ENCODE data around the gene C5orf47.

C5orf47 gene

DNA sequence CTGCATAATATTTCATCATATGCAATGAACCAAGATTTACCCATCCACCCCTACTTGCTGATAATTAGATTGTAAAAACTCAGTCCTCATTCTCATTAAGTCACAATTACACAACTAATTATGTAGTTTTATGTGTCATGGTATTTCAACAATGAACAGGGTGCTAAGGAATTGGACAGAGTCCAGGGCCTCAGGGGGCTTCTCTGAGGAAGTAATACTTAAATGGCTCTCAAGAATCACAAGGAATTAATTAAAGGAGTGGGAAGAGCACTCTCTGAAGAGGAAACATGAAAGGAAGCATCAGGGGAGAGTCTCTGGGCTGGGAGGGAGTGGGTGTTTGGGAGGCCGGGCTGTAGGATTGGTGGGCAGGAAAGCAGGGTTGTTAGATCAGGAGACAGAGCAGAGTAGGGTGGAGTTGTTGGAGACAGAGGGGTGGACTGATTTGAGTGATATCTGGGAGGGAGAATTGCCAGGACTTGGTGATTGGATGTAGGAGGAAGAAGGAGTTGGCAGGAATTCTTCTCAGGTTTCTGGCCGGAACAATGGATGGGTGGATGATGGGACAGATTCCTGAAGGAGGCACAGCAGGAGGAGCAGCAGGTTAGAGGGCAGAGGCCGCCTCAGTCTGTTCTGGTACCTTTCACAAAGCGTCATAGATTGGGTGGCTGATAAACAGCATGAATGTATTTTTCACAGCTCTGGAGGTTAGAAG is 33.6 kb downstream of the C5orf47 start:
- TF ChIP-seq ZBTB7A (IDR thresholded peaks at IDR 0.05; ENCODE audit: low read depth) (no peak), YY1 (IDR thresholded peaks at IDR 0.05; ENCODE audit: low read depth) (no peak), TCF12 (IDR thresholded peaks at IDR 0.05; ENCODE audit: low read depth) (no peak), NFIC (IDR thresholded peaks at IDR 0.05) (no peak), CEBPB (IDR thresholded peaks at IDR 0.05) (no peak), RAD21 (IDR thresholded peaks at IDR 0.05; ENCODE audit: low read depth) (no peak), REST (IDR thresholded peaks at IDR 0.05; ENCODE audit: low read depth) (no peak), EGR1 (IDR thresholded peaks at IDR 0.05) (no peak)
- TF ChIP-seq, protein P1, sequence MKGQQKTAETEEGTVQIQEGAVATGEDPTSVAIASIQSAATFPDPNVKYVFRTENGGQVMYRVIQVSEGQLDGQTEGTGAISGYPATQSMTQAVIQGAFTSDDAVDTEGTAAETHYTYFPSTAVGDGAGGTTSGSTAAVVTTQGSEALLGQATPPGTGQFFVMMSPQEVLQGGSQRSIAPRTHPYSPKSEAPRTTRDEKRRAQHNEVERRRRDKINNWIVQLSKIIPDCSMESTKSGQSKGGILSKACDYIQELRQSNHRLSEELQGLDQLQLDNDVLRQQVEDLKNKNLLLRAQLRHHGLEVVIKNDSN (IDR thresholded peaks at IDR 0.05) = no peak

DNA sequence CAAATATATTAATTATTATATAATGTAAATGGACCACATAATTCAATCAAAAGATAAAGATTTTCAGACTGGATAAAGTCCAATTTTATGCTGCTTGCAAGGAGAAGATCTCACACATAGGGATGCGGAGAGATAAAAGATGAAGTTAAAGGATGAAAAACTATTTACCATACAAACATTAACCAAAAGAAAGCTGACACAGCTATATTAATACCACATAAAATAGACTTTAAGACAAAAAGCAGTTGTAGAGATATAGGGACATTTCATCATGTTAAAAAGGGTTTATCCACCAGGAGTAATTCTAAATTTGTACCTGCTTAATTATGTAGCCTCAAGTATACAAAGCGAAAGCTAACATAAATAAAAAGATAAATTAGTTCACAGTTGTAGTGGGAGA is 41.3 kb downstream of the C5orf47 start:
- TF ChIP-seq RAD21 (IDR thresholded peaks at IDR 0.05; ENCODE audit: low read depth) (no peak), EGR1 (IDR thresholded peaks at IDR 0.05) (no peak), EP300 (IDR thresholded peaks at IDR 0.05; ENCODE audit: borderline replicate concordance) (no peak), REST (IDR thresholded peaks at IDR 0.05; ENCODE audit: low read depth) (no peak), ZBTB7A (IDR thresholded peaks at IDR 0.05; ENCODE audit: low read depth) (no peak), FOXM1 (IDR thresholded peaks at IDR 0.05; ENCODE audit: borderline replicate concordance, low read depth) (no peak), NFIC (IDR thresholded peaks at IDR 0.05) (no peak), CEBPB (IDR thresholded peaks at IDR 0.05) (no peak), TCF12 (IDR thresholded peaks at IDR 0.05; ENCODE audit: low read depth) (no peak), TAF1 (IDR thresholded peaks at IDR 0.05; ENCODE audit: low read depth) (no peak), TEAD4 (IDR thresholded peaks at IDR 0.05) (no peak), YY1 (IDR thresholded peaks at IDR 0.05; ENCODE audit: low read depth) (no peak), CREB1 (IDR thresholded peaks at IDR 0.05; ENCODE audit: low read depth) (no peak)
- TF ChIP-seq, protein P1 (IDR thresholded peaks at IDR 0.05) = no peak
- TF ChIP-seq, protein P2, sequence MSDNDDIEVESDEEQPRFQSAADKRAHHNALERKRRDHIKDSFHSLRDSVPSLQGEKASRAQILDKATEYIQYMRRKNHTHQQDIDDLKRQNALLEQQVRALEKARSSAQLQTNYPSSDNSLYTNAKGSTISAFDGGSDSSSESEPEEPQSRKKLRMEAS (IDR thresholded peaks at IDR 0.05) = no peak

DNA sequence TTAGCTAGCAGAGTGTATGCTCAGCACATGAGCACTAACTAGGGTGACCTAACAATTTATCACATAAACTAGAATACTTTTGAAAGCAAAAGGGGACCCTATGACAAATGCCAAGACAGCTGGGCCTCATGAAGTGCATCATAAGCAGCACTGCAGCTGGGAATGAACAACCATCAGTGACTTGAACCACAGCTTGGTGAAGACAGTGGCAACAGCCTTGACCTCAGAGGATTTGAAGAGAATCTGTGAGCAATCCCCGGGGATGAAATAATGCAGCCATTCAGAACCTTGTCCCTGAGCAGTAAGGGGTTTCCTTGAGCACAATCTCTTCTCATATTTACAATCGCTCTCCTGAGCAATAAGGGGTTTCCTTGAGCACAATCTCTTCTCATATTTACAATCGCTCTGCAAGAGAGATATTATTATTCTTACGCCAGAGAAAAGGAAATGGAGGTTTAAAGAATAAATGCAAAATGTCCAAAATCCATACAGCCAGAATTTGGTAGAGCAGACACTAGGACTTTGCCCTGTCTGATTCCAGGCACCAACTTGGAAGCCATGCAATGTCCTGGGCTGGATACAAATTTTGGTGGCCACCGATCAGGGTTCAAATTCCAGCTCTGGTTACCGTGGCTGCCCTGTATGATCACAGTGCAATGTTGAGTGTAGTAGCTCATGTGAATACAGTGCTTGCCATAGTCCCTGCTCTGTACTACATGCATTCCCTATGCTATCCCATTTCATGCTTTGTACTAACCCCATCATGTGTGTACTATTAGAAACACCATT is 55.7 kb downstream of the C5orf47 start:
- TF ChIP-seq REST (IDR thresholded peaks at IDR 0.05; ENCODE audit: low read depth) = no peak
- TF ChIP-seq EGR1 (IDR thresholded peaks at IDR 0.05) = no peak
- TF ChIP-seq, protein P2 (IDR thresholded peaks at IDR 0.05) = no peak
- no peak for TF ChIP-seq CREB1 (IDR thresholded peaks at IDR 0.05; ENCODE audit: low read depth)
- TF ChIP-seq FOXM1 (IDR thresholded peaks at IDR 0.05; ENCODE audit: borderline replicate concordance, low read depth) = no peak
- TF ChIP-seq EP300 (IDR thresholded peaks at IDR 0.05; ENCODE audit: borderline replicate concordance) = no peak
- no peak for TF ChIP-seq TEAD4 (IDR thresholded peaks at IDR 0.05)
- no peak for TF ChIP-seq ZBTB7A (IDR thresholded peaks at IDR 0.05; ENCODE audit: low read depth)
- no peak for TF ChIP-seq NFIC (IDR thresholded peaks at IDR 0.05)
- TF ChIP-seq RAD21 (IDR thresholded peaks at IDR 0.05; ENCODE audit: low read depth) = no peak
- TF ChIP-seq TAF1 (IDR thresholded peaks at IDR 0.05; ENCODE audit: low read depth) = no peak
- no peak for TF ChIP-seq CEBPB (IDR thresholded peaks at IDR 0.05)
- no peak for TF ChIP-seq TCF12 (IDR thresholded peaks at IDR 0.05; ENCODE audit: low read depth)
- no peak for TF ChIP-seq YY1 (IDR thresholded peaks at IDR 0.05; ENCODE audit: low read depth)
- TF ChIP-seq, protein P1 (IDR thresholded peaks at IDR 0.05) = no peak

Data from Ishikawa (cell line).